ENCODE data around the gene GOLT1A.

The GOLT1A gene

GRCh38 chr1:204228896-204229295 is 15.1 kb upstream of the GOLT1A start:
- no peak for TF ChIP-seq CTCF (IDR thresholded peaks at IDR 0.05; ENCODE audit: extremely low read depth, missing control alignments)
- DNase-seq (ENCODE audit: low spot score) = no peak

- no peak for TF ChIP-seq CTCF (IDR thresholded peaks at IDR 0.05; ENCODE audit: extremely low read depth, missing control alignments)
- DNase-seq (ENCODE audit: low spot score) = no peak
These were observed 14.4 kb upstream of the GOLT1A start for GRCh38 chr1:204227996-204228785.

- no peak for DNase-seq (ENCODE audit: low spot score)
- TF ChIP-seq CTCF (IDR thresholded peaks at IDR 0.05; ENCODE audit: extremely low read depth, missing control alignments) = no peak
These were observed 13.6 kb upstream of the GOLT1A start for GRCh38 chr1:204227351-204227750.

GRCh38 chr1:204225841-204226735 is 12.3 kb upstream of the GOLT1A start:
- no peak for DNase-seq (ENCODE audit: low spot score)
- TF ChIP-seq CTCF (IDR thresholded peaks at IDR 0.05; ENCODE audit: extremely low read depth, missing control alignments) = no peak

GRCh38 chr1:204224655-204225054 is 10.9 kb upstream of the GOLT1A start:
- DNase-seq (ENCODE audit: low spot score) = no peak
- TF ChIP-seq CTCF (IDR thresholded peaks at IDR 0.05; ENCODE audit: extremely low read depth, missing control alignments) = no peak

- no peak for TF ChIP-seq CTCF (IDR thresholded peaks at IDR 0.05; ENCODE audit: extremely low read depth, missing control alignments)
These were observed 9.5 kb upstream of the GOLT1A start for GRCh38 chr1:204223129-204223860.

GRCh38 chr1:204222764-204223055 is 8.9 kb upstream of the GOLT1A start:
- no peak for DNase-seq (ENCODE audit: low spot score)
- no peak for TF ChIP-seq CTCF (IDR thresholded peaks at IDR 0.05; ENCODE audit: extremely low read depth, missing control alignments)

More at GRCh38 chr1:204223129-204223860, 9.5 kb upstream of the GOLT1A start:
- DNase-seq (ENCODE audit: low spot score) = no peak

Data from GM20000 (cell line).